B cell (primary cell): ENCODE results near the gene CALCOCO1. TPM values are rescaled to one million over a fixed set of nuclear protein-coding genes. Genes with fewer than 3 reads are reported as not detected.

Experiments
- ATAC-seq: fragments of 200-7000 bp; cut with Tn5 transposase; one replicate; pipeline ENCODE4 v1.10.0; 2021; ENCODE audit warnings: low read depth, mild to moderate bottlenecking, moderate number of reproducible peaks, moderate library complexity
- CTCF ChIA-PET: fragments of 350-600 bp; sonication (Branson Sonifier 250); formaldehyde crosslinking; loops from one replicate; lab custom pipeline; 2021; ENCODE audit warnings: antibody characterized with exemption, inconsistent platforms; lab: Charles Lee
- POLR2A ChIA-PET: fragments of 350-600 bp; sonication (Branson Sonifier 250); formaldehyde crosslinking; loops from one replicate; lab custom pipeline; 2021; ENCODE audit warnings: antibody characterized with exemption; lab: Charles Lee
- DNase-seq: peaks from one replicate; pipeline ENCODE4 v3.0.0; 2013
- H2AFZ ChIP-seq: 2 replicates; pipeline ENCODE4 v1.6.1; 2012; ENCODE audit warnings: mild to moderate bottlenecking, low read depth, low read length; ENCODE audit not compliant: insufficient read depth, poor library complexity, severe bottlenecking
- H3K27ac ChIP-seq, 2 donors: 1 replicate in 1 of 2; 2 replicates in 1 of 2; pipeline ENCODE4 v1.5.1; 2012 to 2013; ENCODE audit warnings: low read length in 2 of 2, mild to moderate bottlenecking in 2 of 2, moderate library complexity in 1 of 2
- H3K27me3 ChIP-seq, 4 experiments: fragments of 200-600 bp in 1 of 4; sonication (generic) in 1 of 4; replicated peaks in 1 of 4; 1 replicate in 2 of 4; 2 replicates in 2 of 4; pipeline versions ENCODE4 v1.6.1 to v1.7.0; 2013 to 2016; ENCODE audit warnings: low read length in 3 of 4, mild to moderate bottlenecking in 2 of 4, mixed read lengths in 1 of 4, moderate library complexity in 1 of 4; ENCODE audit not compliant: insufficient read depth in 4 of 4, control insufficient read depth in 3 of 4; ENCODE audit errors: control extremely low read depth in 1 of 4
- H3K36me3 ChIP-seq, 2 experiments: replicated peaks in 1 of 2; 1 replicate in 1 of 2; 2 replicates in 1 of 2; pipeline versions ENCODE4 v1.6.1 to v1.7.1; 2013; ENCODE audit warnings: low read length in 1 of 2; ENCODE audit not compliant: insufficient read depth in 2 of 2, control insufficient read depth in 1 of 2; ENCODE audit errors: control extremely low read depth in 1 of 2, extremely low read depth in 1 of 2
- H3K4me1 ChIP-seq, 2 donors: fragments of 200-600 bp in 1 of 2; sonication (generic) in 1 of 2; 1 replicate in 1 of 2; 2 replicates in 1 of 2; pipeline versions ENCODE4 v1.5.1 to v1.6.1; 2013 to 2017; ENCODE audit warnings: low read length in 2 of 2; ENCODE audit not compliant: control insufficient read depth in 2 of 2, insufficient read depth in 2 of 2
- H3K4me2 ChIP-seq: replicated peaks from 2 replicates; pipeline ENCODE3; 2012; ENCODE audit warnings: mild to moderate bottlenecking, low read depth, low read length; ENCODE audit not compliant: poor library complexity, severe bottlenecking
- H3K4me3 ChIP-seq, 5 experiments: fragments of 200-600 bp in 1 of 5; sonication (generic) in 1 of 5; 1 replicate in 3 of 5; 2 replicates in 2 of 5; pipeline versions ENCODE4 v1.5.1 to v1.7.0; 2011 to 2016; ENCODE audit warnings: low read length in 4 of 5, mild to moderate bottlenecking in 4 of 5, low read depth in 2 of 5, control low read depth in 1 of 5, moderate library complexity in 1 of 5; ENCODE audit not compliant: insufficient read depth in 1 of 5; ENCODE audit errors: control extremely low read depth in 1 of 5, extremely low read depth in 1 of 5
- H3K79me2 ChIP-seq: fragments of 200-600 bp; sonication (generic); one replicate; pipeline ENCODE4 v1.6.0; 2016; ENCODE audit warnings: low read length; ENCODE audit not compliant: control insufficient read depth, insufficient read depth
- H3K9ac ChIP-seq: fragments of 200-600 bp; sonication (generic); 2 replicates; pipeline ENCODE4 v1.6.1; 2017; ENCODE audit warnings: mild to moderate bottlenecking, low read length, moderate library complexity
- H3K9me3 ChIP-seq, 3 donors: one replicate each; pipeline versions ENCODE4 v1.6.1 to v1.7.1; 2013; ENCODE audit warnings: low read length in 2 of 3; ENCODE audit not compliant: control insufficient read depth in 2 of 3, insufficient read depth in 1 of 3; ENCODE audit errors: control extremely low read depth in 1 of 3
- H4K20me1 ChIP-seq: 2 replicates; pipeline ENCODE4 v1.6.0; 2012; ENCODE audit warnings: mild to moderate bottlenecking, low read length; ENCODE audit not compliant: insufficient read depth, control insufficient read depth, poor library complexity, severe bottlenecking
- H3K27ac Mint-ChIP-seq: one replicate; pipeline ENCODE4 v1.8.0; 2021; ENCODE audit warnings: mixed read lengths
- H3K27me3 Mint-ChIP-seq: one replicate; pipeline ENCODE4 v1.8.0; 2021; ENCODE audit warnings: mixed read lengths
- H3K4me1 Mint-ChIP-seq: one replicate; pipeline ENCODE4 v1.8.0; 2021; ENCODE audit warnings: mixed read lengths
- H3K4me3 Mint-ChIP-seq: one replicate; pipeline ENCODE4 v1.8.0; 2021; ENCODE audit warnings: mixed read lengths
- H3K9me3 Mint-ChIP-seq: one replicate; pipeline ENCODE4 v1.8.0; 2022; ENCODE audit warnings: mixed read lengths; ENCODE audit not compliant: insufficient read depth
- CTCF ChIP-seq: fragments of 200-600 bp; IDR thresholded peaks from one replicate; pipeline ENCODE4 v1.8.0; 2022; ENCODE audit warnings: antibody characterized with exemption, mild to moderate bottlenecking
- EZH2 ChIP-seq: IDR thresholded peaks from 2 replicates; pipeline ENCODE4 v1.6.1; 2012; ENCODE audit warnings: borderline replicate concordance, low read depth, mild to moderate bottlenecking, moderate library complexity, low read length; ENCODE audit not compliant: insufficient read depth, poor library complexity, severe bottlenecking
- WGBS: methylation state at CpG from one replicate; pipeline ENCODE4 v1.1.5; 2013; ENCODE audit warnings: missing lambda C conversion rate; ENCODE audit not compliant: insufficient coverage; 5-methylcytosine and 5-hydroxymethylcytosine counted together
- intact Hi-C: fragments of 100-400 bp; cut with micrococcal nuclease; formaldehyde crosslinking; loops from one replicate; pipeline ENCODE4 v1.10.0; 2022
- polyA plus RNA-seq: library from polyadenylated mRNA; depleted of rRNA; stranded (reverse); fragments of >200 nt; gene quantifications from 2 replicates; pipeline ENCODE4 v1.2.3, GENCODE V29; 2012
- total RNA-seq, 2 donors: library from RNA; stranded (reverse); fragments of 120-200 nt in 1 of 2; gene quantifications; 1 replicate in 1 of 2; 2 replicates in 1 of 2; pipeline versions ENCODE4 v1.2.3 to v1.2.4, GENCODE V29; 2013 to 2022

The CALCOCO1 gene
- total and polyA plus RNA-seq, 2 donors (not counting 1 experiment from before 2014, with no cell fraction given), result 169 to 179 TPM

GRCh38 chr12:53749986-53750811, 22.9 kb upstream of the CALCOCO1 start:
- peaks cover 61 to 73% of the 10 kb centered on the region in 2 donors for H3K4me1 ChIP-seq
- no peak for TF ChIP-seq CTCF
- no peak for TF ChIP-seq EZH2
- CTCF ChIA-PET, result interaction anchor here (12.0 kb wide), 1 partner anchor 8 kb away, joined by 191 read pairs; no protein-coding TSS in a partner anchor

More at GRCh38 chr12:53749986-53750811, 22.9 kb upstream of the CALCOCO1 start:
- H3K4me2 ChIP-seq, result peak overlapping the region; percentile 97
- Mint-ChIP-seq H3K27ac (no peak overlapping the region), H3K9me3 (no peaks in the 10 kb centered on the region), H3K27me3 (peaks cover 25% of the 10 kb centered on the region), H3K4me3 (no peak overlapping the region), H3K4me1 (peaks cover 12% of the 10 kb centered on the region)
- no peak overlapping the region for H3K27ac ChIP-seq
- H3K27me3 ChIP-seq, result peaks cover 0 to 36% (median 22%) of the 10 kb centered on the region in 4 experiments
- H3K9me3 ChIP-seq, result no peaks in the 10 kb centered on the region
- intact Hi-C loops, result loop anchor here (2.0 to 10.0 kb wide), 2 partner anchors 465 to 745 kb away; partner anchors contain the start of gene EIF4B
- H3K9ac ChIP-seq, result peak overlapping the region; percentile 68
- DNase-seq, result no peak
- H3K36me3 ChIP-seq, result no peaks in the 10 kb centered on the region
- POLR2A ChIA-PET, result no interaction called here
- 29% methylated on average over 9 of the region's 10 CpGs for WGBS
- no peaks in the 10 kb centered on the region for H4K20me1 ChIP-seq
- H3K79me2 ChIP-seq, result no peaks in the 10 kb centered on the region
- ATAC-seq, result no peak
- H3K4me3 ChIP-seq, result peak overlapping the region in 4 of 5 experiments; percentile 49 to 72 (median 64)
- H2AFZ ChIP-seq, result peak overlapping the region; percentile 79
